CD4-positive, alpha-beta T cell (primary cell): ENCODE measurements around the gene HIGD2A. TPM values are rescaled to one million over a fixed set of nuclear protein-coding genes. Genes with fewer than 3 reads are reported as not detected.

Experiments used
- ATAC-seq: fragments of 200-7000 bp; cut with Tn5 transposase; one replicate; pipeline ENCODE4 v1.10.0; 2022; ENCODE audit warnings: mild to moderate bottlenecking; ENCODE audit not compliant: poor library complexity
- CTCF ChIA-PET: fragments of 350-600 bp; sonication (Branson Sonifier 250); formaldehyde crosslinking; loops from one replicate; lab custom pipeline; 2021; ENCODE audit warnings: antibody characterized with exemption, inconsistent platforms; lab: Charles Lee
- POLR2A ChIA-PET: fragments of 350-600 bp; sonication (Branson Sonifier 250); formaldehyde crosslinking; loops from one replicate; lab custom pipeline; 2021; ENCODE audit warnings: antibody characterized with exemption, inconsistent platforms; lab: Charles Lee
- DNase-seq, 14 experiments: peaks; one replicate each; pipeline ENCODE4 v3.0.0-alpha.2; 2013 to 2020; ENCODE audit warnings: mixed read lengths in 2 of 14
- H3K27ac ChIP-seq, 2 donors: one replicate each; pipeline versions ENCODE4 v1.5.1 to v1.7.0; 2013; ENCODE audit warnings: low read length in 2 of 2, low read depth in 1 of 2, mild to moderate bottlenecking in 1 of 2
- H3K27me3 ChIP-seq, 2 experiments: 1 replicate in 1 of 2; 2 replicates in 1 of 2; pipeline versions ENCODE4 v1.6.1 to v1.7.0; 2013; ENCODE audit warnings: low read length in 2 of 2, control low read depth in 1 of 2, mild to moderate bottlenecking in 1 of 2, moderate library complexity in 1 of 2; ENCODE audit not compliant: insufficient read depth in 2 of 2, control insufficient read depth in 1 of 2
- H3K36me3 ChIP-seq: one replicate; pipeline ENCODE4 v1.6.1; 2013; ENCODE audit warnings: low read length, control low read depth; ENCODE audit not compliant: insufficient read depth
- H3K4me1 ChIP-seq: one replicate; pipeline ENCODE4 v1.6.1; 2013; ENCODE audit warnings: low read length, control low read depth; ENCODE audit not compliant: insufficient read depth
- H3K4me3 ChIP-seq: one replicate; pipeline ENCODE4 v1.5.1; 2013; ENCODE audit warnings: mild to moderate bottlenecking, low read length, moderate library complexity
- H3K9me3 ChIP-seq, 2 experiments: 1 replicate in 1 of 2; 2 replicates in 1 of 2; pipeline versions ENCODE4 v1.6.1 to v1.7.0; 2013; ENCODE audit warnings: low read length in 2 of 2, mild to moderate bottlenecking in 2 of 2, control low read depth in 1 of 2, moderate library complexity in 1 of 2; ENCODE audit not compliant: control insufficient read depth in 1 of 2, insufficient read depth in 1 of 2
- H3K27ac Mint-ChIP-seq: one replicate; pipeline ENCODE4 v1.8.0; 2020; ENCODE audit warnings: mixed read lengths
- H3K27me3 Mint-ChIP-seq: one replicate; pipeline ENCODE4 v1.8.0; 2021; ENCODE audit warnings: mixed read lengths
- H3K36me3 Mint-ChIP-seq: one replicate; pipeline ENCODE4 v1.8.0; 2021; ENCODE audit warnings: low read depth, mixed read lengths
- H3K4me1 Mint-ChIP-seq: one replicate; pipeline ENCODE4 v1.8.0; 2021; ENCODE audit warnings: low read depth, mixed read lengths
- H3K4me3 Mint-ChIP-seq: one replicate; pipeline ENCODE4 v1.8.0; 2020; ENCODE audit warnings: mild to moderate bottlenecking, mixed read lengths
- H3K9me3 Mint-ChIP-seq: one replicate; pipeline ENCODE4 v1.8.0; 2020; ENCODE audit warnings: mixed read lengths
- intact Hi-C, 2 experiments: fragments of 100-400 bp; cut with DNase I in 1 of 2; cut with micrococcal nuclease in 1 of 2; formaldehyde crosslinking; loops; one replicate each; pipeline versions ENCODE4 v1.15.1 to v1.9.0; 2023 to 2025; cut with DNase I, micrococcal nuclease
- total RNA-seq, 174 experiments: library from RNA in 2 of 174; stranded (reverse) in 2 of 174; gene quantifications; one replicate each; pipeline ENCODE4 v1.2.3 and lab custom pipeline; 2021 to 2026
- TF ChIP-seq, protein P1 (sequence below): fragments of 200-600 bp; IDR thresholded peaks from one replicate; pipeline ENCODE4 v1.8.0; 2022; ENCODE audit warnings: antibody characterized with exemption, mild to moderate bottlenecking

Gene HIGD2A
- total RNA-seq, 2 experiments from 2014 or later: 98.2 to 104 TPM

DNA sequence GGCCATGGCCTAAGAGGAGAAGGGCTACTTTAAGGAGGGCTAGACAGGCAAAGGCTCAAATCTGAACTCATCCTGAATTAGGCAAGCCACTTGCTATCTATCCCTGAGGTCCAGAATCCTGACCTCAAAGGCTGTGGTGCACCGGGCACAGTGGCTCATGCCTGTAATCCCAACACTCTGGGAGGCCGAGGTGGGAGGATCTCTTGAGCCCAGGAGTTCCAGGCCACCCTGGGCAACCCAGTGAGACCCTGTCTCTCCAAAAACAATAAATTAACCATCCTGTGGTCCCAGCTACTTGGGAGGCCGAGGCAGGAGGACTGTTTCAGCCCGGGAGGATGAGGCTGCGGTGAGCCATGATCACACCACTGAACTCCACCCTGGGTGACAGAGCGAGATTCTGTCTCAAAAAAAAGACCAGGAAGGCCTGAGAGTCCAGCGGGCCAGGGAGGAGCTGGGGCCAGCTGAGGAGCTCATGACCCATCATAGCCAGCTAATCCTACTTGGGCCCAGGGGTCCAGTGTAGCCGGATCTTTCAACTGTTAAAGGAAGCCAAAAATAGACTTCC is 4.1 kb upstream of the HIGD2A start:
- Histone ChIP-seq H3K4me1 (peaks cover 23% of the 10 kb centered on the region), H3K4me3 (no peak overlapping the region), H3K36me3 (peaks cover 61% of the 10 kb centered on the region), H3K27me3 (no peaks in the 10 kb centered on the region), H3K9me3 (no peaks in the 10 kb centered on the region), H3K27ac (no peak overlapping the region)
- TF ChIP-seq, protein P1, sequence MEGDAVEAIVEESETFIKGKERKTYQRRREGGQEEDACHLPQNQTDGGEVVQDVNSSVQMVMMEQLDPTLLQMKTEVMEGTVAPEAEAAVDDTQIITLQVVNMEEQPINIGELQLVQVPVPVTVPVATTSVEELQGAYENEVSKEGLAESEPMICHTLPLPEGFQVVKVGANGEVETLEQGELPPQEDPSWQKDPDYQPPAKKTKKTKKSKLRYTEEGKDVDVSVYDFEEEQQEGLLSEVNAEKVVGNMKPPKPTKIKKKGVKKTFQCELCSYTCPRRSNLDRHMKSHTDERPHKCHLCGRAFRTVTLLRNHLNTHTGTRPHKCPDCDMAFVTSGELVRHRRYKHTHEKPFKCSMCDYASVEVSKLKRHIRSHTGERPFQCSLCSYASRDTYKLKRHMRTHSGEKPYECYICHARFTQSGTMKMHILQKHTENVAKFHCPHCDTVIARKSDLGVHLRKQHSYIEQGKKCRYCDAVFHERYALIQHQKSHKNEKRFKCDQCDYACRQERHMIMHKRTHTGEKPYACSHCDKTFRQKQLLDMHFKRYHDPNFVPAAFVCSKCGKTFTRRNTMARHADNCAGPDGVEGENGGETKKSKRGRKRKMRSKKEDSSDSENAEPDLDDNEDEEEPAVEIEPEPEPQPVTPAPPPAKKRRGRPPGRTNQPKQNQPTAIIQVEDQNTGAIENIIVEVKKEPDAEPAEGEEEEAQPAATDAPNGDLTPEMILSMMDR: no peak
- Mint-ChIP-seq H3K9me3 (no peaks in the 10 kb centered on the region), H3K27ac (no peak overlapping the region), H3K27me3 (no peaks in the 10 kb centered on the region), H3K4me3 (no peak overlapping the region), H3K4me1 (peaks cover 34% of the 10 kb centered on the region), H3K36me3 (peaks cover 82% of the 10 kb centered on the region)
- intact Hi-C loops: loop anchor here (10.0 kb wide), 2 partner anchors 150 to 970 kb away; partner anchors contain the start of genes LMAN2 (in 1 of the 2), RGS14 (in 1 of the 2) and RNF44 (in 1 of the 2)
- no peak for ATAC-seq
- ChIA-PET CTCF (no interaction called here), POLR2A (no interaction called here)
- no peak for DNase-seq

DNA sequence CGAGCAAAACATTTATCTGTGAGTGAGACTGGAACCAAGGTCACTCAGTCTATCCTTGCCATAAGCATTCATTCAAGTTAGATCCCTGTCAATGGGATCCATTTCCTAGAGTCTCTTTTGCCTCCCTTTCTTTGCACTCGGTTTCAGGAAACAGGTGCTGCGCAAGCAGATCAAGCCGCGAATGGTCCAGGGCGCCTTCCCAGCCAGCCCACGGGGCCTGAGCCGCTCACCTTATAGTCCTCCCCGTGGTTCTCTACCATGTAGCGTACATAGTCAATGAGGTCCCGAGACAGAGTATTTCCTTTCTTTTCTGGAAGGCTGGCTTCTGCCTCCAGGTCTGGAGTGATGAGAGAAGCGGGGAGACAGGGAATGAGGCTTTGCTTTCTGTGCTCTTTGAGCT is 3.6 kb upstream of the HIGD2A start:
- CTCF ChIA-PET: no interaction called here

DNA sequence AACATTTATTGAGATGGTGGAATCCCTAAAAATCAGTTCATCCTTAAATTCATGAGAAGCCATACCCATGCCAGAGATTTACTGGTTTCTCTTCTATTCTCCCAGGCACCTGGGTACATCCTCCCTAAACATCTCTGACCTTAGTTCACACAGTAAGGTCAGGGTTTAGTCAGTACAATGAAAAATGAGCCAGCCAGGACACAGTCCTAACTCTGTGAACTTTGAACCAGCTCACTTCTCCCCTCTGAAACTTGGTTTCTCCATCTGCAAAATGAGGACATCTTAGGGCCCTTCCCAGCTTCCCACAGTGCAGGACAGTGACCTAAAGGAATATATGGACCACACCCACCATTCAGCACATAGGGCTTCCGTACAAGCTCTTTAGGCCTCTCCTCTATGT is 2.1 kb upstream of the HIGD2A start:
- ChIA-PET POLR2A (interaction anchor here (1.1 to 1.3 kb wide), 2 partner anchors 30 to 61 kb away, joined by 3 read pairs; partner anchors contain the start of genes CLTB and FAF2), CTCF (interaction anchor here (0.7 kb wide), 1 partner anchor 24 kb away, joined by 3 read pairs; no protein-coding TSS in a partner anchor)
- Histone ChIP-seq H3K4me1 (peaks cover 33% of the 10 kb centered on the region), H3K27me3 (no peaks in the 10 kb centered on the region), H3K27ac (no peak overlapping the region), H3K4me3 (no peak overlapping the region), H3K9me3 (no peaks in the 10 kb centered on the region), H3K36me3 (peaks cover 52% of the 10 kb centered on the region)
- Mint-ChIP-seq H3K9me3 (no peaks in the 10 kb centered on the region), H3K27ac (no peak overlapping the region), H3K27me3 (no peaks in the 10 kb centered on the region), H3K4me3 (peak overlapping the region; percentile 60), H3K36me3 (peaks cover 72% of the 10 kb centered on the region), H3K4me1 (peaks cover 38% of the 10 kb centered on the region)
- intact Hi-C loops: loop anchor here (5.0 to 10.0 kb wide), 4 partner anchors 148 to 1171 kb away; partner anchors contain the start of genes FGFR4 (in 1 of the 2), LMAN2 (in 1 of the 2), RGS14 (in 1 of the 2) and RNF44 (in 1 of the 2)
- ATAC-seq (no peak), DNase-seq (no peak)
- TF ChIP-seq, protein P1: no peak

More for the DNA sequence above, 3.6 kb upstream of the HIGD2A start:
- peaks cover 61% of the 10 kb centered on the region for H3K36me3 ChIP-seq
- no peaks in the 10 kb centered on the region for H3K9me3 Mint-ChIP-seq
- TF ChIP-seq, protein P1: no peak
- H3K36me3 Mint-ChIP-seq: peaks cover 79% of the 10 kb centered on the region
- H3K27me3 Mint-ChIP-seq: no peaks in the 10 kb centered on the region
- peaks cover 29% of the 10 kb centered on the region for H3K4me1 ChIP-seq
- H3K27me3 ChIP-seq: no peaks in the 10 kb centered on the region
- H3K4me3 Mint-ChIP-seq: no peak overlapping the region
- intact Hi-C loops: loop anchor here (5.0 to 10.0 kb wide), 4 partner anchors 150 to 1172 kb away; partner anchors contain the start of genes FGFR4 (in 1 of the 2), LMAN2 (in 1 of the 2), RGS14 (in 1 of the 2) and RNF44 (in 1 of the 2)
- H3K9me3 ChIP-seq: no peaks in the 10 kb centered on the region
- POLR2A ChIA-PET: no interaction called here
- ATAC-seq: no peak
- DNase-seq: no peak
- H3K4me3 ChIP-seq: no peak overlapping the region
- H3K27ac ChIP-seq: no peak overlapping the region
- peaks cover 38% of the 10 kb centered on the region for H3K4me1 Mint-ChIP-seq
- no peak overlapping the region for H3K27ac Mint-ChIP-seq
